H9 (cell line): ENCODE results near the gene MYRIP. TPM values are rescaled to one million over a fixed set of nuclear protein-coding genes. Genes with fewer than 3 reads are reported as not detected.

Experiments used
- DNase-seq: peaks from one replicate; pipeline ENCODE4 v3.0.0-alpha.2; 2017
- H2AFZ ChIP-seq: one replicate; pipeline ENCODE4 v1.6.1; 2013; ENCODE audit warnings: mild to moderate bottlenecking, low read length, control low read depth, moderate library complexity
- H2AK5ac ChIP-seq: 2 replicates; pipeline ENCODE4 v1.6.1; 2013; ENCODE audit warnings: low read length, control low read depth, mixed read lengths; ENCODE audit not compliant: insufficient read length
- H2BK120ac ChIP-seq: one replicate; pipeline ENCODE4 v1.6.1; 2013; ENCODE audit warnings: low read depth, mild to moderate bottlenecking, low read length, control low read depth, inconsistent platforms; ENCODE audit not compliant: poor library complexity, severe bottlenecking
- H2BK12ac ChIP-seq: 2 replicates; pipeline ENCODE4 v1.6.1; 2013; ENCODE audit warnings: low read length, control low read depth, mixed read lengths, low read depth; ENCODE audit not compliant: insufficient read length
- H2BK15ac ChIP-seq: 2 replicates; pipeline ENCODE4 v1.6.1; 2013; ENCODE audit warnings: low read depth, low read length, control low read depth
- H2BK20ac ChIP-seq: one replicate; pipeline ENCODE4 v1.6.1; 2013; ENCODE audit warnings: low read depth, mild to moderate bottlenecking, low read length, control low read depth, inconsistent platforms; ENCODE audit not compliant: poor library complexity, severe bottlenecking
- H2BK5ac ChIP-seq: 2 replicates; pipeline ENCODE4 v1.6.1; 2013; ENCODE audit warnings: low read length, control low read depth, mixed read lengths; ENCODE audit not compliant: insufficient read length
- H3K14ac ChIP-seq: 2 replicates; pipeline ENCODE4 v1.6.1; 2013; ENCODE audit warnings: low read length, control low read depth; ENCODE audit not compliant: insufficient read depth
- H3K18ac ChIP-seq: 2 replicates; pipeline ENCODE4 v1.6.1; 2013; ENCODE audit warnings: low read depth, mild to moderate bottlenecking, mixed read lengths, low read length, control low read depth; ENCODE audit not compliant: insufficient read length
- H3K23ac ChIP-seq: 2 replicates; pipeline ENCODE4 v1.6.1; 2013; ENCODE audit warnings: low read length, control low read depth, mixed read lengths, low read depth; ENCODE audit not compliant: insufficient read length
- H3K23me2 ChIP-seq: 2 replicates; pipeline ENCODE4 v1.6.1; 2013; ENCODE audit warnings: low read depth, mild to moderate bottlenecking, mixed read lengths, low read length, control low read depth; ENCODE audit not compliant: insufficient read length, poor library complexity, severe bottlenecking
- H3K27ac ChIP-seq: 2 replicates; pipeline ENCODE4 v1.5.1; 2013; ENCODE audit warnings: low read length, control low read depth, mixed read lengths, low read depth; ENCODE audit not compliant: insufficient read length
- H3K27me3 ChIP-seq: 2 replicates; pipeline ENCODE4 v1.6.1; 2013; ENCODE audit warnings: low read length, control low read depth, inconsistent platforms; ENCODE audit not compliant: insufficient read depth
- H3K4ac ChIP-seq: 2 replicates; pipeline ENCODE4 v1.6.1; 2013; ENCODE audit warnings: low read depth, mild to moderate bottlenecking, control low read depth, inconsistent platforms, low read length, moderate library complexity
- H3K4me1 ChIP-seq: 2 replicates; pipeline ENCODE4 v1.6.1; 2013; ENCODE audit warnings: low read length, control low read depth, inconsistent platforms; ENCODE audit not compliant: insufficient read depth
- H3K4me2 ChIP-seq: 2 replicates; pipeline ENCODE4 v1.6.1; 2013; ENCODE audit warnings: low read length, control low read depth, mixed read lengths; ENCODE audit not compliant: insufficient read length, insufficient read depth
- H3K56ac ChIP-seq: 2 replicates; pipeline ENCODE4 v1.6.1; 2013; ENCODE audit warnings: low read depth, mild to moderate bottlenecking, mixed read lengths, low read length, control low read depth; ENCODE audit not compliant: insufficient read length
- H3K79me1 ChIP-seq: 2 replicates; pipeline ENCODE4 v1.6.1; 2013; ENCODE audit warnings: low read depth, mild to moderate bottlenecking, moderate library complexity, low read length, control low read depth, inconsistent platforms; ENCODE audit not compliant: insufficient read depth, poor library complexity, severe bottlenecking
- H3K79me2 ChIP-seq: 2 replicates; pipeline ENCODE4 v1.6.1; 2013; ENCODE audit warnings: low read length, control low read depth, inconsistent platforms; ENCODE audit not compliant: insufficient read depth
- H3K9ac ChIP-seq: 2 replicates; pipeline ENCODE4 v1.6.1; 2013; ENCODE audit warnings: low read length, control low read depth, mixed read lengths; ENCODE audit not compliant: insufficient read length; ENCODE audit errors: extremely low read depth
- H3K9me3 ChIP-seq: one replicate; pipeline ENCODE4 v1.6.1; 2013; ENCODE audit warnings: low read depth, low read length, inconsistent platforms; ENCODE audit not compliant: control insufficient read depth
- H3T11ph ChIP-seq: one replicate; pipeline ENCODE4 v1.6.1; 2013; ENCODE audit warnings: mild to moderate bottlenecking, low read length, control low read depth, inconsistent platforms
- H4K20me1 ChIP-seq: one replicate; pipeline ENCODE4 v1.6.1; 2013; ENCODE audit not compliant: control insufficient read depth, insufficient read length, insufficient read depth
- H4K5ac ChIP-seq: 2 replicates; pipeline ENCODE4 v1.6.1; 2013; ENCODE audit warnings: low read depth, mild to moderate bottlenecking, mixed read lengths, low read length, control low read depth; ENCODE audit not compliant: insufficient read length
- H4K8ac ChIP-seq: replicated peaks from 2 replicates; pipeline ENCODE4 v1.6.1; 2013; ENCODE audit warnings: low read length, control low read depth, mixed read lengths, low read depth; ENCODE audit not compliant: insufficient read length
- H4K91ac ChIP-seq: 2 replicates; pipeline ENCODE4 v1.6.1; 2013; ENCODE audit warnings: low read depth, mild to moderate bottlenecking, moderate library complexity, mixed read lengths, low read length, control low read depth; ENCODE audit not compliant: insufficient read length
- H3K27ac Mint-ChIP-seq, 3 experiments: 2 replicates in 2 of 3; 3 replicates in 1 of 3; pipeline ENCODE4 v1.8.0; 2020 to 2021; ENCODE audit warnings: mixed read lengths in 3 of 3, mild to moderate bottlenecking in 1 of 3, moderate library complexity in 1 of 3
- H3K27me3 Mint-ChIP-seq: 2 replicates; pipeline ENCODE4 v1.8.0; 2021; ENCODE audit warnings: low read depth, mild to moderate bottlenecking, moderate library complexity, mixed read lengths
- H3K36me3 Mint-ChIP-seq, 3 experiments: 2 replicates in 2 of 3; 3 replicates in 1 of 3; pipeline ENCODE4 v1.8.0; 2020 to 2021; ENCODE audit warnings: low read depth in 3 of 3, mixed read lengths in 3 of 3; ENCODE audit not compliant: insufficient read depth in 1 of 3
- H3K4me1 Mint-ChIP-seq, 2 experiments: 2 replicates each; pipeline ENCODE4 v1.8.0; 2020; ENCODE audit warnings: mixed read lengths in 2 of 2
- H3K4me3 Mint-ChIP-seq, 2 experiments: 2 replicates in 1 of 2; 3 replicates in 1 of 2; pipeline ENCODE4 v1.8.0; 2020 to 2021; ENCODE audit warnings: mild to moderate bottlenecking in 2 of 2, mixed read lengths in 2 of 2, moderate library complexity in 1 of 2
- H3K9me3 Mint-ChIP-seq, 2 experiments: 2 replicates in 1 of 2; 3 replicates in 1 of 2; pipeline ENCODE4 v1.8.0; 2020; ENCODE audit warnings: mild to moderate bottlenecking in 2 of 2, mixed read lengths in 2 of 2, moderate library complexity in 1 of 2
- WGBS: extraction: QIAGEN DNeasy Blood & Tissue Kit; methylation state at CpG from one replicate; pipeline ENCODE4 v1.1.7; 2013; ENCODE audit warnings: missing lambda C conversion rate, low lambda C conversion rate, mixed read lengths; ENCODE audit not compliant: insufficient read length; ENCODE audit errors: extremely low coverage; 5-methylcytosine and 5-hydroxymethylcytosine counted together
- total RNA-seq: library from RNA; stranded (reverse); gene quantifications from 2 replicates; pipeline ENCODE4 v1.2.1, GENCODE V29; 2021
- TF ChIP-seq, protein P1 (sequence below): fragments of 200-600 bp; sonication (generic); conservative IDR thresholded peaks from 3 replicates; pipeline ENCODE4 v1.8.0; 2021; ENCODE audit warnings: antibody characterized with exemption, mild to moderate bottlenecking

MYRIP gene
- total RNA-seq, 1 experiment from 2014 or later: 1.8 TPM

- no peak overlapping the region for H2BK120ac ChIP-seq
- H2BK15ac ChIP-seq: no peak overlapping the region
- no peak overlapping the region for H2BK5ac ChIP-seq
- H3K79me1 ChIP-seq: no peaks in the 10 kb centered on the region
- H4K91ac ChIP-seq: no peak overlapping the region
- H3K4me2 ChIP-seq: no peak overlapping the region
- no peak for DNase-seq
- no peak overlapping the region for H4K5ac ChIP-seq
- no peak overlapping the region for H3K18ac ChIP-seq
- H3K14ac ChIP-seq: no peak overlapping the region
- Mint-ChIP-seq H3K4me3 (no peak overlapping the region), H3K27ac (no peak overlapping the region), H3K27me3 (no peaks in the 10 kb centered on the region; the same call in 1 of the 2 replicates), H3K4me1 (no peaks in the 10 kb centered on the region), H3K36me3 (no peaks in the 10 kb centered on the region), H3K9me3 (no peaks in the 10 kb centered on the region)
- H3K56ac ChIP-seq: no peak overlapping the region
- H2BK12ac ChIP-seq: no peak overlapping the region
- no peaks in the 10 kb centered on the region for H3K23me2 ChIP-seq
- no peak overlapping the region for H2AFZ ChIP-seq
- H4K8ac ChIP-seq: no peak overlapping the region
- no peak overlapping the region for H2BK20ac ChIP-seq
- TF ChIP-seq, protein P1, sequence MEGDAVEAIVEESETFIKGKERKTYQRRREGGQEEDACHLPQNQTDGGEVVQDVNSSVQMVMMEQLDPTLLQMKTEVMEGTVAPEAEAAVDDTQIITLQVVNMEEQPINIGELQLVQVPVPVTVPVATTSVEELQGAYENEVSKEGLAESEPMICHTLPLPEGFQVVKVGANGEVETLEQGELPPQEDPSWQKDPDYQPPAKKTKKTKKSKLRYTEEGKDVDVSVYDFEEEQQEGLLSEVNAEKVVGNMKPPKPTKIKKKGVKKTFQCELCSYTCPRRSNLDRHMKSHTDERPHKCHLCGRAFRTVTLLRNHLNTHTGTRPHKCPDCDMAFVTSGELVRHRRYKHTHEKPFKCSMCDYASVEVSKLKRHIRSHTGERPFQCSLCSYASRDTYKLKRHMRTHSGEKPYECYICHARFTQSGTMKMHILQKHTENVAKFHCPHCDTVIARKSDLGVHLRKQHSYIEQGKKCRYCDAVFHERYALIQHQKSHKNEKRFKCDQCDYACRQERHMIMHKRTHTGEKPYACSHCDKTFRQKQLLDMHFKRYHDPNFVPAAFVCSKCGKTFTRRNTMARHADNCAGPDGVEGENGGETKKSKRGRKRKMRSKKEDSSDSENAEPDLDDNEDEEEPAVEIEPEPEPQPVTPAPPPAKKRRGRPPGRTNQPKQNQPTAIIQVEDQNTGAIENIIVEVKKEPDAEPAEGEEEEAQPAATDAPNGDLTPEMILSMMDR: no peak
- no peak overlapping the region for H2AK5ac ChIP-seq
- H3K4me1 ChIP-seq: no peaks in the 10 kb centered on the region
- no peak overlapping the region for H3K9ac ChIP-seq
- no peaks in the 10 kb centered on the region for H3K27me3 ChIP-seq
- no peak overlapping the region for H3K27ac ChIP-seq
- H3K9me3 ChIP-seq: no peaks in the 10 kb centered on the region
- no peaks in the 10 kb centered on the region for H4K20me1 ChIP-seq
- no peaks in the 10 kb centered on the region for H3K79me2 ChIP-seq
- H3K23ac ChIP-seq: no peak overlapping the region
- H3K4ac ChIP-seq: no peak overlapping the region
- WGBS: no CpG with 5 or more reads among the region's 1 CpG
- H3T11ph ChIP-seq: no peak overlapping the region
Measured at GRCh38 chr3:39784922-39785321, 24.5 kb upstream of the MYRIP start.
